HG03097 (cell line): Measurements from ENCODE around the gene OR2A2.
A peak's percentile ranks its signal among the peaks of the same experiment; 100 is the strongest.
"Not testable (repeated sequence)": the region's sequence is repeated elsewhere in the genome, so short reads cannot be mapped to it uniquely, and the experiment has no call there.

Experiments used
- ATAC-seq: cut with Tn5 transposase; IDR thresholded peaks from one replicate; pipeline ENCODE4 v1.9.1; 2021; ENCODE audit not compliant: unreplicated experiment, low FRiP score

The OR2A2 gene, protein sequence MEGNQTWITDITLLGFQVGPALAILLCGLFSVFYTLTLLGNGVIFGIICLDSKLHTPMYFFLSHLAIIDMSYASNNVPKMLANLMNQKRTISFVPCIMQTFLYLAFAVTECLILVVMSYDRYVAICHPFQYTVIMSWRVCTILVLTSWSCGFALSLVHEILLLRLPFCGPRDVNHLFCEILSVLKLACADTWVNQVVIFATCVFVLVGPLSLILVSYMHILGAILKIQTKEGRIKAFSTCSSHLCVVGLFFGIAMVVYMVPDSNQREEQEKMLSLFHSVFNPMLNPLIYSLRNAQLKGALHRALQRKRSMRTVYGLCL

DNA sequence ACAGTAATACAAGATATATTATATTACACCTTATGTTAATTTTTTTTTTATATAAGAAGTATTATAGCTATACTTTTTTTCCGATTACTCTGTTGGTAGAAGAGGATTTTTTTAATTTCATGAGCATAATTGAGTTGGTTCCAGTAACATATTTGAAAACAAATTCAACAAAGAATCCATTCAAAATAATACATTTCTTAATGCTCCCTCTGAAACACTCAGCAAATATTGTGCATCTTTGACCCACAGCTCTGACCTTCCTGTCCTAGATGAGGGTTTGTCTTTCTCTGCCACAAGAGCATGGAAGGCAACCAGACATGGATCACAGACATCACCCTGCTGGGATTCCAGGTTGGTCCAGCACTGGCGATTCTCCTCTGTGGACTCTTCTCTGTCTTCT is at the start of gene OR2A2:
Gene OR2A2, plus strand, starts transcription at position 301 of the 400 bp plus-strand sequence. Its CDS starts 0 bp downstream, at position 301.
- ATAC-seq, result no peak

DNA sequence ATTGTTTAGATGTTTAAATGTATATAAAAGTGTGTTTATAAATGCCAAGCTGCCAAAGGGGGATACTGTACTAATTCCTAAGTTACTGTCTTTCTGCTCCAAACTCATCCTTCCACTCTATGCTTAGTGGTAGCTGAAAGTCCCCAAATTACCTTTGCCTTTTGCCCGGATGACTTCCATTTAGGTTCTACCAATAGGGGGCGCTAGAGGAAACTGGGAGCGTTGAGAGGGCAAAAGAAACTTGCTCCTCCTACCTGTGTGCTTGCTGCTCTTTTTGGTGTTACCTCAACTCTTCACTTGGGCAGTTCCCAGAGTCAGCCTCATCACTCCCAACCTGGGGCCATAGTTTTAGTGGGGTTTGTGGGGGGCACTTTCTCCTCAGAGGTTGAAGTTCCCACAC is 45.7 kb upstream of the OR2A2 start:
- no peak for ATAC-seq

DNA sequence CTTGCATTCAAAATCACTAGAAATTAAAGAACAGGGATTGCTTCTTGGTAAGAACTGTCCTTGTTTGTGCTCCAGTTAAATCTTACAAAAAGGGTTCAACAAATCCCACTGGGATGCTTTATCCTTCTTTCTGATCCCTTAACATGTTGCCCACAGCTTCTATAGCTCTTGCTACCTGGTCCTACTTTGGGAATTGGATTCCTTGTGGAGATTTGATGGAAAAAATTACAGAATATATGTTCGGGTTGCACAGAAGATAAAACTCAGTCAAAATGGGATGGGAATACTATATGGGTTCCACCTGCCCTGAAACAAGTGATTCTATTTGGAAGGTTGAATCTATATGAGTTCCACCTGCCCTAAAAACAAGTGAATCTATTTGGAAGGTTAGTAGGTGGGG is 39.9 kb upstream of the OR2A2 start, which contains the start of gene OR2A25:
Gene OR2A25, plus strand, starts transcription at position 301 of the 400 bp plus-strand sequence. CDS start 4,409 bp downstream, outside the sequence.
- ATAC-seq, result no peak

DNA sequence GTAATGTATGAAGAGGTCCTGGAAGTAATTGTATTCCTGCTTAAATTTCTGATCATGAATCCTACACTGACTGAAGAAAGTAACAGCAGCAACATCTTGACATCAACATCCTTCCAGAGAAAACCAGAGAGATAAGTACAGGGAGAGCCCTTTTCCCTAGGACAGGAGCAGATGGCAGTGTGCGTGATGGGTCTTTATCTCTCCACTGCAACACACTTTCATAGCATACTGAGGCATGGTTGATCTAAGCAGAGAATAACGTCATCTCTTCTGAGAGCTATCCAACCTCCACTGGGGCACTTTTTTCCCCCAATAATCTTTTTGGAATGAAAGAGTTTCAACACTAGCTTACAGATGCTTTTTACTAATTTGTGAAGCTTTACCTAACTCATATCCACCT is 39.4 kb upstream of the OR2A2 start:
- ATAC-seq, result no peak

DNA sequence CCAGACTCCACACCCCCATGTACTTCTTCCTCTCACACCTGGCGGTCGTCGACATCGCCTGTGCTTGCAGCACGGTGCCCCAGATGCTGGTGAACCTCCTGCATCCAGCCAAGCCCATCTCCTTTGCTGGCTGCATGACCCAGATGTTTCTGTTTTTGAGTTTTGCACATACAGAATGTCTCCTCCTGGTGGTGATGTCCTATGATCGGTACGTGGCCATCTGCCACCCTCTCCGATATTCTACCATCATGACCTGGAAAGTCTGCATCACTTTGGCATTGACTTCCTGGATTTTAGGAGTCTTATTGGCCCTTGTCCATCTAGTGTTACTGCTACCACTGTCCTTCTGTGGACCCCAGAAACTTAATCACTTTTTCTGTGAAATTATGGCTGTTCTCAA is 35.0 kb upstream of the OR2A2 start:
- no peak for ATAC-seq

DNA sequence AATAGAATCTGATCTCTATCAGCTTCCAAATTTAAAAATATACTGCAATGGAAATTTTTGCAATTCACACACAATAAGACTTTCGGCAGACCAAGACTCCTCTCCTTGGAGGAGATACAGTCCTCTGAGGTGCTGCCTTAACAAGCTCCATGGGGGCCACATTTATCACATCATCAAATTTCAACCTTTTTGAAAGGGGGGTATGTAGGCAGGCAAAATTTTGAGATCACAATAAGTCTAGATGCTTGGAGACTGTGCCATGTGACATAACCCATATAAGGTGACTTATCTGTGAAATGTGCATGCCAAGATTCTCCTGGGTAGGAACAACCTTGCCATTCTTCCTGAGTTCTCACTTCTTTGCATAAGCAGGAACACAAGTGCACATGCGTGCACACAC is 23.4 kb upstream of the OR2A2 start, which contains the start of gene OR2A12:
Gene OR2A12, plus strand, starts transcription at position 301 of the 400 bp plus-strand sequence. CDS start 8,830 bp downstream, outside the sequence.
- ATAC-seq, result no peak

DNA sequence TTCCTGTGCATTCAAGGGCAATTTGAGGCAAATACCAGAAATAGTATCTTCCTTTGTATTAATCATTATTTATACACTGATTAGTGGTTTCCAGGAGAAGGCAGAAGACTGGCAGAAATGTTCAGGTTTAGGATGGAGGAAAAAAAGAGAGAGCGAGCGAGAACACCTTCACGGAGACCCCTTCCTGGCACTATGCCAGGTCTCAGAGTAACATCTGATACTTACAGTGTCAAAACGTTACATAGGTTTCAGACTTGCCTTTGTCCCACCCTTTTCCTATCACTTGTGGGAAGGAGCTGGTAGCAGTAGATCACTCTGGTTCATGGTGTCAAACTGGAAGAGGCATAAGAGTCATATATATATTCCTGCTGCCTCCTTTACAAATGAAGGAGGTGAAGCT is 22.7 kb upstream of the OR2A2 start:
- no peak for ATAC-seq

DNA sequence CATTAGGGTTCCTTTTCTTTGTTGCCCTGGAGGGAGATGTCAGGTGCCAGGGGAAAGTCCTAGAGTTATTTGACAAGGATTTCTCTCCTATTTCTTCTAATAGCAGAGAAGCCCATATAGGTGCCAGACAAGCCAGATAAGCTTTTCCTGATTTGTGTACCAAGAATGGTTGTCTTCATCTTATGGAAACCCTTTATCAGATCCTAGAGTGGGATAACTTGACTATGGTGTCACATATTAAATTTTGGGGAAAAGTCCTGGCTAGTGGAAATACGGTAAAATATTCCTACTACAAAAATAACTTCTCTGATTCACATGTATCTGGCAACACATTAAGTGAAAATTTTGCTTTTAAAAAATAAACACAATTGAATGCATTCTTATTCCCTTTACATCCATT is 22.2 kb upstream of the OR2A2 start:
- no peak for ATAC-seq

DNA sequence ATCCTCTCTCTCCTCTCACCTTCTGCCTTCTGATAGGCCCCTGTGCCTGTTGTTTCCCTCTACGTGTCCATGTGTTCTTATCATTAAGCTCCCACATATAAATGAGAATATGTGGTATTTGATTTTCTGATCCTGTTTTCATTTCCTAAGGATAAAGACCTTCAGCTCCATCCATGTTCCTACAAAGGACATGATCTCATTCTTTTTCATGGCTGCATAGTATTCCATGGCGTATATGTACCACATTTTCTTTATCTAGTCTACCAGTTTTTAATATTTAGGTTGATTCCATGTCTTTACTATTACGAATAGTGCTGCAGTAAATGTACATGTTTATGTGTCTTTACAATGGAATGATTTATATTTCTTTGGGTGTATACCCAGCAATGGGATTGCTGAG is 18.7 kb upstream of the OR2A2 start:
- ATAC-seq, result no peak

DNA sequence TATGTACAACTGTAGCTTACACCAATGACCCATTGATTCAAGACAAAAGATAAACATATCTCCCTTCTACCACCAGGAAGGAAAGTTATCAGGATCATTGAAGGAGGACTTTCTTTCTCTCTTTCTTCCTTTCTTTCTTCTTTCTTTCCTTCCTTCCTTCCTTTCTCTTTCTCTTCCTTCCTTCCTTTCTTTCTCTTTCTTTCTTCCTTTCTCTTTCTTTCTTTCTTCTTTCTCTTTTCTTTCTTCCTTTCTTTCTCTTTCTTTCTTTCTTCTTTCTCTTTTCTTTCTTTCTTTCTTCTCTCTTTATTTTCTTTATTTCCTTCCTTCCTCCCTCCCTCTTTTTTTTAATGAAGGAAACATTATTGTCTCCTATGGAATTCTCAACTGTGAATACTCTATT is 10.6 kb upstream of the OR2A2 start:
- ATAC-seq, result no peak

DNA sequence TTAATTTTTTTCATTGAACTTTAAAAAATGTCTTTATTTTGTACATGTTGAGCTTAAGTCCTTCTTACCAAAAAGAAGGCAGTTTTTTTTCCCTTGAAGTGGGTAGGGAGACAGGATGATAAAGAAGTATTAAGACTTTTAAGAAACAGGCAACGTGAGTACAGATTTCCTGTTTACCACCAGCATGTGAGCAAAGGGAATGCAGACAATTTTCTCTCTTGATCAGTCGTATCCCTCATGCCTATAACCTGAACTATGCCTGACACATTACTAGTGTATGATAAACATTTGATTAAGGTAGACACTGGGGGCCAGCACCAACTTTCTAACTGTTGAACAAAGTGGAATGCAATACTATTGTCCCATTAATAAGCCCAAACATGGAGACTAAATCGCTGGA is 8.8 kb upstream of the OR2A2 start:
- no peak for ATAC-seq

DNA sequence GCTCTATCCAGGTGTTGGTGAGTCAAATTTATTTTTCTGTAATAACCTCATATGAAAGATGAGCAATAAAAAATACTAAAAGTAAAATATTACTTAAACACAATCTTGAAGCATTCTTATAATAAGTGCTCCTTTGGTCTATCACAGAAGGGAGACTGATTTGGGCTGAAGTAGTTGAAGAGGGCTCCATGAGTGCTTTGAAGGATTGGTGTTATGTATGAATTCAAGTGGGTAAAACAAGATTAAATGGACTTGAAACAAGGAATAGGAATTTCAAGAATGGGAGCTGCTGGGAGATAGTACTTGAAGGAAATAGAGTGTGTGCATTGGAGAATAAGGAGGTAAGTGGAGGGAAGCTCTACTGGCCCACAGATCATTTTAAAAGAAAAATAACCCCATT is 7.3 kb upstream of the OR2A2 start:
- ATAC-seq, result no peak

DNA sequence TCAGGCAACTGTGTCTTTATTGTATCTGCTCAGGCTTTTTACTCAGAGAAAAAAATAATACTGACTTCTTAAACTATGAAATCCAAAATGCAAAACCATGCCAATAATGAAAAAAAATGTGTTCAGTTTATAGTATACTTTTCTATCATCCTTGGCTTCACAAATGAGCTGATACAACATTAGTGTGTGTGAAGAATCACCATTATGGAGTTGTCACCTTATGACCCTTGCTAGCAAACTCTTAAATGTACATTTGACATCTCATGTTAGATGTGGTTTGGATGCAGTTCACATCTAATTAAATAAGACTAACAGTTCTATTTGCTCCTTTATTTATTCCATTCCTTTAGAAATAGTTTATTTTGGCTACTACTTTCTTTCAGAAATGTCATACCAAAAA is 4.2 kb upstream of the OR2A2 start:
- ATAC-seq, result no peak

DNA sequence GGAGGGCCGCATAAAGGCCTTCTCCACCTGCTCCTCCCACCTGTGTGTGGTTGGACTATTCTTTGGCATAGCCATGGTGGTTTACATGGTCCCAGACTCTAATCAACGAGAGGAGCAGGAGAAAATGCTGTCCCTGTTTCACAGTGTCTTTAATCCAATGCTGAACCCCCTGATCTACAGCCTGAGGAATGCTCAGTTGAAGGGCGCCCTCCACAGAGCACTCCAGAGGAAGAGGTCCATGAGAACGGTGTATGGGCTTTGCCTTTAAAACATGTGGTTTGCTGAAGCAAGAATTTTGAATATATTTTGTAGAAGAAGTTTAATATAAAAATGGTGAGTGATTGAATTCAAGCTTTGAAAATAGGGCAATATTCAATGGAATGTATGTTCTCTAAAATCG is 889 bp downstream of the OR2A2 start:
- ATAC-seq, result no peak

DNA sequence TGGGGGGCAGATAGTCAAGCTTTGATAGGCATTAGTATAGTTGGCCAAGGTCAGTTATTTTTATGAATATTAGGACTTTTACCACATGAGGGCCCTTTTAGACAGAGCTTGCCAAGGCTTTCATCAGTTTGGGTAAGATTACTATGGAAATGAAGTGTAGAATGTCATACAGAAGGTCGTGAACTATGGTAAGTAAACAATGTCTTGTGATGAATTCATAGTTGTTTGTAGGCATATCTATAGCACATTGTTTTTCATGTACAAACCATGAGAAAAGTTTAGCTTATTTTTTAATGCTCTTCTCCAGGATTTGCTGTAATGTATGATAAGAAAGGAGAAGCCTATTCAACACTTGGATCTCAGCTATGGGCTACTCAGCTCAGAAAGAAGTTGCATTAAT is 4.3 kb downstream of the OR2A2 start:
- ATAC-seq, result no peak

DNA sequence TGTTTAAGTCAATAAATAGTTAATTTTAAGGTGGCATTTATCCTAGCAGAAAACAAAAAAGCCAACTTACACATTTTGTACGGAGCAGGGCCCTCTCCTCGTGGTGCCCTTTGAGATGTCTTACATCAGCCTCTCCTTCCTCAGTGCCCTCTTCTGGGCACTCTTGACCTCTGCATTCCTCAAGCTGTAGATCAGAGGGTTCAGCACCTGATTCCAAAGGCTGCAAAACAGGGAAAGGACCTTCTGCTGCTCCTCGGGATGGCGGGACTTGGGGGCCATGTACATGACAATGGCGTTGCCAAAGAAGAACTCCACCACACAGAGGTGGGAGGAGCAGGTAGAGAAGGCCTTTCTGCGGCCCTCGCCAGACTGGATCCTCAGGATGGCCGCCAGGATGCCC is 9.0 kb downstream of the OR2A2 start:
- no peak for ATAC-seq

DNA sequence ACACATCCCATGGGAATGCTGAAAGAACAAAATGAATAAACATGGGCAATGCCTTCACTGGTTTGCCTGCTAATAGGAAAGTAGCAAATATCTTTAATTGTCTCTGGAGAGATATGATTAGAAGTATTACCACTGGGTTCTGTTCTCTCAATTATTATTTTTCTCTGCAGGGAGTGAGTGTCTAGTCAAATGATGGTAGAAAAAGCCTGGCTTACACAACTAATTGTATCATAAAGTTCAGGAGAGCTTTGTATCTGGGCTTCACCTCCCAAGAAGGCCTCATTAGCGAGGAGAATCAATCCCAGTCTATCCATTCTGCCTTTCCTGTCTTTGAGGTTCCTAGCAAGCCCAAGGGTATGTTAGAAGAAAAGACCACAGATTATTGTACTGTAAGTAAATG is 13.5 kb downstream of the OR2A2 start, which contains the start of gene OR2A14:
Gene OR2A14, plus strand, starts transcription at position 301 of the 400 bp plus-strand sequence. CDS start 5,937 bp downstream, outside the sequence.
- ATAC-seq, result no peak

DNA sequence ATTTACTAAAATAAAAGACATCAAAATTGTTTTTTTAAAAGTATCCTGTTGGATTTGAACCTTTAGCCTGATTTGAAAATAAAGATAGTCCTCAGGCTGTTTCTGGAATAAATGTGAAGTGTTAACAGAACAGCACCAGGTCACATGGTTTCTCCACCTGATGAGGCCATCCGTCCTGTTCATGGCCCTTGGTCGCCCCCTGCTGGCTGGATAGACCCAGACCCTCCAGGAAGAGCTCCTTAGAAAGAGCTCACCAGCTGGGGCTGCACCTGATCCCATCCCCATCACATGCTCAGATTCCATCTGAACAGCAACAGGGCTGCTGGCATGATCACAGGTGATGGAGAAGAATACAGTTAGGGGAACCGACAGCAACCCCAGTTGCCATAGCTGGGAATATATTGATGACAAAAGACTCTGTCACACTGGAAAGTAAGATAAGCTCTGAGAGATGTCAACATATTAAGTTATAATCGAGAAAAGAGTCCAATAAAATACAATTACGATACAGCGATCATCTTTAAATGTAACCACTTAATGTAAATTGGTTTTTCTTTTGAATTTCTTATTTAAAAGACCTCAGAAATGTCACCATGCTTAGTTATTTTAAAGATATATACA is 18.4 kb downstream of the OR2A2 start:
- ATAC-seq, result peak; percentile 99

DNA sequence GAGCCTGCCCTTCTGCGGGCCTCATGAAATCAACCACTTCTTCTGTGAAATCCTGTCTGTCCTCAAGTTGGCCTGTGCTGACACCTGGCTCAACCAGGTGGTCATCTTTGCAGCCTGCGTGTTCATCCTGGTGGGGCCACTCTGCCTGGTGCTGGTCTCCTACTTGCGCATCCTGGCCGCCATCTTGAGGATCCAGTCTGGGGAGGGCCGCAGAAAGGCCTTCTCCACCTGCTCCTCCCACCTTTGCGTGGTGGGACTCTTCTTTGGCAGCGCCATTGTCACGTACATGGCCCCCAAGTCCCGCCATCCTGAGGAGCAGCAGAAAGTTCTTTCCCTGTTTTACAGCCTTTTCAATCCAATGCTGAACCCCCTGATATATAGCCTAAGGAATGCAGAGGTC is 20.2 kb downstream of the OR2A2 start:
- ATAC-seq, result not testable (repeated sequence)

DNA sequence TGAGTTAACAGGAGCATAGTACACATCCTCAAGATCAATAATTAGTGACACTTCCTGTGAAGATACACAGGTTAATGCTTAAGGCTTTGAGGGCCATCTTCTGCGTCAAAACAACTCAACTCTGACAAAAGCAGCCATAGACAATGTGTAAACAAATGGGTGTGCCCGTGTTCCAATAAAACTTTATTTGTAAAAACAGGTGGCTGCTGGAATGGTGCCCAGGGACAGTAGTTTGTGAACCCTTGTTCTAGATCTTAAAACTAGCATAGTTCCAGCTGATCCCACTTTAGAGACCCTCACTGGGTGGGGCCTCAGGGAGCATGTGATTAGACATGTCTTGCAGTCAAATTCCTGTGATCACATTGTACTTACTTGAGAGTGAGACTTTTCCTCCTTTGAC is 21.3 kb downstream of the OR2A2 start:
- no peak for ATAC-seq

DNA sequence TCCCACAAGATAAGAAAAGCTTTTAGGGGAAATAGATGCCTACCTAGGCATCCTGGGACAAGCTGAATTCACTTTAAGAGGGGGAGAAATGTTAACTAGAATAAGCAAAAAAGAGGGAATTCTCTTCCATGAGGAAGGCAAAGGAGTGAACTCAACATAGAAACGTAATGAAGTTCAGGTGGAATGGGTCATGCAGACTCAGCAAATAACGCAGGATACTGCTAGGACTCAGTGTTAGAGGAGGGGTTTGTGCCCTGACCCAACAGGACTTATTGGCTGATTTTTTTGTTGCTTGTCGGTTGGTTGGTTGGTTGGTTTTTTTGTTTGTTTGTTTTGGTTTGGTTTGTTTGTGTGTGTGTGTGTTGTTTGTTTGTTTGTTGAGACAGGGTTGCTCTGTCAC is 22.9 kb downstream of the OR2A2 start:
- ATAC-seq, result no peak

DNA sequence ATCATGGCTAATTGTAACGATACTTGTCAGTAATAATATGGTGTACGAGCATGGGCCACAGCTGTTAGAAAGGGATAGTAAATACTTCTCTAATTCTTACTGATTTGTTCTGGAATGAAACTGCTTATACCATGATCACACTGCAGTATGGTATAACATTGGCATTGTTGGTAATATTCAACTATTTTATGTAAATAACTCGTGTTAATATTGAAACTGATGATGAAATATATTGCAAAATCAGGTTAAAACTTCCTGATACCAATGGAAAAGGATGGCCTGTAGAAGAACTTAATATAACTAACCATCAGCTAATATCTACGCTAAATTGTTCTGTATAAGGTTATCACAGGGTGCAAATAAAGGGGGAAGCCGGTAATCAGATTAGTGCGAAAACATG is 23.9 kb downstream of the OR2A2 start:
- ATAC-seq, result no peak
